ENCODE measurements around the gene TPCN2.

GRCh38 chr11:69138265-69138664 lies 89.5 kb downstream of the TPCN2 start:
- TF ChIP-seq, protein P1, sequence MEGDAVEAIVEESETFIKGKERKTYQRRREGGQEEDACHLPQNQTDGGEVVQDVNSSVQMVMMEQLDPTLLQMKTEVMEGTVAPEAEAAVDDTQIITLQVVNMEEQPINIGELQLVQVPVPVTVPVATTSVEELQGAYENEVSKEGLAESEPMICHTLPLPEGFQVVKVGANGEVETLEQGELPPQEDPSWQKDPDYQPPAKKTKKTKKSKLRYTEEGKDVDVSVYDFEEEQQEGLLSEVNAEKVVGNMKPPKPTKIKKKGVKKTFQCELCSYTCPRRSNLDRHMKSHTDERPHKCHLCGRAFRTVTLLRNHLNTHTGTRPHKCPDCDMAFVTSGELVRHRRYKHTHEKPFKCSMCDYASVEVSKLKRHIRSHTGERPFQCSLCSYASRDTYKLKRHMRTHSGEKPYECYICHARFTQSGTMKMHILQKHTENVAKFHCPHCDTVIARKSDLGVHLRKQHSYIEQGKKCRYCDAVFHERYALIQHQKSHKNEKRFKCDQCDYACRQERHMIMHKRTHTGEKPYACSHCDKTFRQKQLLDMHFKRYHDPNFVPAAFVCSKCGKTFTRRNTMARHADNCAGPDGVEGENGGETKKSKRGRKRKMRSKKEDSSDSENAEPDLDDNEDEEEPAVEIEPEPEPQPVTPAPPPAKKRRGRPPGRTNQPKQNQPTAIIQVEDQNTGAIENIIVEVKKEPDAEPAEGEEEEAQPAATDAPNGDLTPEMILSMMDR (IDR thresholded peaks at IDR 0.05): no peak
- TF ChIP-seq POLR2A (IDR thresholded peaks at IDR 0.05): no peak
